Stomach (tissue), 9 donors: ENCODE data around the gene ZNF670. TPM values are rescaled to one million over a fixed set of nuclear protein-coding genes. Genes with fewer than 3 reads are reported as not detected.
A peak's percentile ranks its signal among the peaks of the same experiment; 100 is the strongest.

ENCODE experiments used
- DNase-seq, 2 donors: peaks; one replicate each; pipeline versions ENCODE4 v3.0.0 to v3.0.0-alpha.2; 2013 to 2019
- H3K27ac ChIP-seq, 5 donors: fragments of 200-600 bp in 4 of 5; sonication (generic) in 4 of 5; one replicate each; pipeline ENCODE4 v1.5.1; 2013 to 2019; ENCODE audit warnings: mild to moderate bottlenecking in 1 of 5, moderate library complexity in 1 of 5
- H3K27me3 ChIP-seq, 3 donors: fragments of 200-600 bp; sonication (generic); one replicate each; pipeline ENCODE4 v1.5.1; 2017 to 2019; ENCODE audit warnings: mixed run types in 1 of 3
- H3K36me3 ChIP-seq, 4 donors: fragments of 200-600 bp; sonication (generic); 1 replicate in 3 of 4; 2 replicates in 1 of 4; pipeline ENCODE4 v1.5.1; 2016 to 2019
- H3K4me1 ChIP-seq, 4 donors: fragments of 200-600 bp; sonication (generic); one replicate each; pipeline ENCODE4 v1.5.1; 2016 to 2019
- H3K4me3 ChIP-seq, 4 donors: fragments of 200-600 bp; sonication (generic) in 3 of 4; one replicate each; pipeline ENCODE4 v1.5.1; 2016 to 2019; ENCODE audit warnings: mild to moderate bottlenecking in 1 of 4
- H3K9me3 ChIP-seq, 4 donors: fragments of 200-600 bp; sonication (generic); one replicate each; pipeline ENCODE4 v1.5.1; 2016 to 2019
- CTCF ChIP-seq, 7 experiments: fragments of 450-650 bp in 4 of 7; fragments of 200-600 bp in 3 of 7; sonication (generic) in 3 of 7; IDR thresholded peaks; one replicate each; pipeline ENCODE4 v1.5.1; 2016 to 2019; ENCODE audit warnings: antibody characterized with exemption in 7 of 7, control low read depth in 2 of 7, mild to moderate bottlenecking in 1 of 7
- EP300 ChIP-seq: sonication (generic); formaldehyde crosslinking; IDR thresholded peaks from one replicate; pipeline ENCODE4 v1.6.1; 2017; ENCODE audit warnings: antibody characterized with exemption
- POLR2A ChIP-seq, 4 donors: fragments of 450-650 bp; IDR thresholded peaks; one replicate each; pipeline ENCODE4 v1.6.1; 2016; ENCODE audit warnings: antibody characterized with exemption in 4 of 4, control low read depth in 2 of 4, mild to moderate bottlenecking in 1 of 4, moderate library complexity in 1 of 4
- POLR2AphosphoS5 ChIP-seq, 3 donors: sonication (generic); formaldehyde crosslinking; IDR thresholded peaks; one replicate each; pipeline ENCODE4 v1.6.1; 2016; ENCODE audit warnings: antibody characterized with exemption in 3 of 3
- WGBS, 5 donors: extraction: QIAGEN DNeasy Blood & Tissue Kit in 3 of 5; methylation state at CpG; one replicate each; pipeline versions ENCODE4 v1.1.5 to v1.1.7; 2013 to 2018; 5-methylcytosine and 5-hydroxymethylcytosine counted together
- intact Hi-C: fragments of 100-400 bp; cut with DNase I; formaldehyde crosslinking; loops from one replicate; pipeline ENCODE4 v1.15.1; 2023; ENCODE audit warnings: low total_unique reads
- polyA plus RNA-seq, 3 donors: library from polyadenylated mRNA; stranded (reverse); fragments of 200-250 nt; gene quantifications; one replicate each; pipeline ENCODE4 v1.2.3, GENCODE V29; 2013
- total RNA-seq, 5 donors: library from RNA; depleted of rRNA; stranded (reverse); fragments of >200 nt; gene quantifications; one replicate each; pipeline versions ENCODE4 v1.1.0 to v1.2.3, GENCODE V29; 2014 to 2016
- donor health status: healthy with polysubstance abuse.
- donor health status: Bipolar disorder and iron deficiency.
- donor health status: healthy.

The ZNF670 gene
- total and polyA plus RNA-seq, 8 donors, result 1.6 to 10.6 (median 4.0) TPM; not detected in 2

- no peaks in the 10 kb centered on the region for H3K9me3 ChIP-seq
- intact Hi-C loops, result loop anchor here (10.0 kb wide), 1 partner anchor 103 kb away; no protein-coding TSS in a partner anchor
- peak overlapping the region; percentile 81 to 90 (median 84) for H3K27ac ChIP-seq
- H3K36me3 ChIP-seq, result no peaks in the 10 kb centered on the region
- H3K27me3 ChIP-seq, result peaks cover 0 to 19% (median 4%) of the 10 kb centered on the region in 3 donors
- 1 to 4% (median 2%) methylated on average over 32 to 78 of the region's 78 CpGs for WGBS, 5 donors
- H3K4me1 ChIP-seq, result peaks cover 12 to 27% (median 25%) of the 10 kb centered on the region in 4 donors
- TF ChIP-seq POLR2AphosphoS5 (IDR thresholded peaks at IDR 0.05) (peak in 2 of 3 donors; percentile 58 to 75), EP300 (no peak), CTCF (IDR thresholded peaks at IDR 0.05) (no peak), POLR2A (IDR thresholded peaks at IDR 0.05) (no peak)
- DNase-seq, result peak; percentile 73 to 86
- peak overlapping the region; percentile 66 to 86 (median 73) for H3K4me3 ChIP-seq
Observed at GRCh38 chr1:247111700-247112478, 33.3 kb upstream of the ZNF670 start.

DNA sequence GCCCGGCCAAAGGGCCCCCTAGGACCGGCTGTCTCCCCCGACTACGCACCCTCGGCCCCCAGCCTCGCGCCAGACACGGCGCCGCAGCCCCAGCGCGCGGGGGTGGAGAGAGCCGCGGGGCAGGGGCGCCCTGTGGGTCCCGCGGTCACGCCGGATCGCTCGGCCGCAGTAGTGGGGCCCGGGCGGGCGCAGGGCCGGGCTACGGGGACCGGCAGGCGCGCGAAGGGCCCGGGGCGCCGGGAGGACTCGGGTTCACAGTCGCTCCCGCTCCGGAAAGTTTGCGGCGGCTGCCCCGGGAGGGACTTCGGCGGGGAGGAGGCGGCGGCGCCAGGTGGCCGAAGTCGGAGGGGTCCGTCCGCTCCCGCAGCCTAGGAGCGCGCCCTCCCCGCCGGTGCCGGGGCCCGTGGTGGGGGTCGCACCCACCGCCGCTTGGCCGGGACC lies 32.7 kb upstream of the ZNF670 start:
- peaks cover 12 to 27% (median 25%) of the 10 kb centered on the region in 4 donors for H3K4me1 ChIP-seq
- peak overlapping the region; percentile 81 to 90 (median 84) for H3K27ac ChIP-seq
- H3K9me3 ChIP-seq, result no peaks in the 10 kb centered on the region
- H3K4me3 ChIP-seq, result peak overlapping the region; percentile 66 to 86 (median 73)
- TF ChIP-seq POLR2A (IDR thresholded peaks at IDR 0.05) (no peak), CTCF (IDR thresholded peaks at IDR 0.05) (no peak), EP300 (no peak), POLR2AphosphoS5 (IDR thresholded peaks at IDR 0.05) (no peak)
- H3K36me3 ChIP-seq, result no peaks in the 10 kb centered on the region
- DNase-seq, result peak in 1 of 2 donors; percentile 55
- WGBS, 5 donors, result 0 to 1% (median 0%) methylated on average over 13 to 62 of the region's 62 CpGs
- intact Hi-C loops, result loop anchor here (10.0 kb wide), 1 partner anchor 104 kb away; no protein-coding TSS in a partner anchor
- peaks cover 0 to 19% (median 4%) of the 10 kb centered on the region in 3 donors for H3K27me3 ChIP-seq

GRCh38 chr1:247110627-247111258 lies 32.1 kb upstream of the ZNF670 start:
- 8 to 23% (median 10%) methylated on average over 17 to 30 of the region's 30 CpGs for WGBS, 5 donors
- DNase-seq, result peak in 1 of 2 donors; percentile 37
- TF ChIP-seq POLR2A (IDR thresholded peaks at IDR 0.05) (no peak), CTCF (IDR thresholded peaks at IDR 0.05) (no peak), POLR2AphosphoS5 (IDR thresholded peaks at IDR 0.05) (no peak), EP300 (no peak)
- Histone ChIP-seq H3K36me3 (no peaks in the 10 kb centered on the region), H3K27ac (peak overlapping the region; percentile 81 to 90 (median 84)), H3K9me3 (no peaks in the 10 kb centered on the region), H3K4me1 (peaks cover 12 to 27% (median 25%) of the 10 kb centered on the region in 4 donors), H3K4me3 (peak overlapping the region; percentile 66 to 86 (median 73)), H3K27me3 (peaks cover 0 to 19% (median 4%) of the 10 kb centered on the region in 3 donors)
- intact Hi-C loops, result loop anchor here (10.0 kb wide), 1 partner anchor 104 kb away; no protein-coding TSS in a partner anchor

DNA sequence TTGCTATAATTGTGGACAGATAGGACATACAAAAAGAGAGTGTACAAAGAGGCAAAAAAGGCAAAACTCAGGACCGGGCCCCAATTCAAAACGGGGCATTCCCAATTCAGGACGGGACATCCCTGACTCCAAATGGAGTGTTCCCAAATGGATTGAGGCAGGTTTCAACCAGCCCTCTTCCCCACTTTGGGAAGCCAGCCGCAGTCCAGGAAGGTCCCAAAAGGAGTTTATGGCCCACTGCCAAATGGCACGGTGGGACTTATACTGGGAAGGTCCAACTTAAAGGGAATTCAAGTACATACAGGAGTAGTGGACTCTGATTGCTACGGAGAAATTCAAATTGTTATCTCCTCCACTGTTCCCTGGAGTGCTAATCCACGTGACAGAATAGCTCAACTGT lies 29.1 kb upstream of the ZNF670 start:
- no peak overlapping the region for H3K27ac ChIP-seq
- H3K36me3 ChIP-seq, result no peaks in the 10 kb centered on the region
- intact Hi-C loops, result no loop called here
- 87 to 93% (median 91%) methylated on average over 7 of the region's 7 CpGs for WGBS, 5 donors
- H3K4me1 ChIP-seq, result peaks cover 14 to 40% (median 37%) of the 10 kb centered on the region in 4 donors
- H3K27me3 ChIP-seq, result peaks cover 0 to 19% (median 4%) of the 10 kb centered on the region in 3 donors
- no peak for DNase-seq
- H3K4me3 ChIP-seq, result no peak overlapping the region
- H3K9me3 ChIP-seq, result no peaks in the 10 kb centered on the region
- no peak for TF ChIP-seq POLR2A (IDR thresholded peaks at IDR 0.05)
- TF ChIP-seq POLR2AphosphoS5 (IDR thresholded peaks at IDR 0.05), result no peak
- TF ChIP-seq EP300, result no peak
- no peak for TF ChIP-seq CTCF (IDR thresholded peaks at IDR 0.05)
